Measurements from ENCODE around the gene AUH. TPM values are rescaled to one million over a fixed set of nuclear protein-coding genes. Genes with fewer than 3 reads are reported as not detected.

The AUH gene
- total and polyA plus RNA-seq, 9 of the 15 experiments (the other 6 are each of a cell fraction or from before 2014, with no cell fraction given) = 3.4 to 29.0 (median 10.1) TPM

- no peak for TF ChIP-seq HOMEZ (CRISPR knock-in tag; IDR thresholded peaks at IDR 0.05)
- 0 out of 4 replicates have a peak, but pooled peaks of 1 of the 2 experiments have one; percentile 17 for TF ChIP-seq ZMIZ1 (IDR thresholded peaks at IDR 0.05; ENCODE audit: low read depth in 2 of 2, low read length in 2 of 2)
- 0 out of 2 replicates have a peak, but pooled peaks have one; percentile 21 for TF ChIP-seq ZNF740 (CRISPR knock-in tag; IDR thresholded peaks at IDR 0.05)
- TF ChIP-seq ZNF740 (tag; IDR thresholded peaks at IDR 0.05) = no peak
- peak in 1 of 3 experiments; percentile 57; a peak in 1 of 6 replicates for TF ChIP-seq ZBTB11 (CRISPR knock-in tag; IDR thresholded peaks at IDR 0.05)
- no peak for TF ChIP-seq PTBP1 (IDR thresholded peaks at IDR 0.05; ENCODE audit: low read depth, low read length)
- TF ChIP-seq ERF (CRISPR knock-in tag; IDR thresholded peaks at IDR 0.05) = no peak
- TF ChIP-seq ESRRA (IDR thresholded peaks at IDR 0.05; ENCODE audit: borderline replicate concordance, low read depth) = peak; percentile 47; the same call in 1 of the 2 replicates
- peak; percentile 81 to 86 for TF ChIP-seq KDM1A (IDR thresholded peaks at IDR 0.05)
- TF ChIP-seq BACH1 (tag; IDR thresholded peaks at IDR 0.05) = peak; percentile 44; the same call in 1 of the 2 replicates
- no peak for TF ChIP-seq ZNF280B (CRISPR knock-in tag; IDR thresholded peaks at IDR 0.05)
- TF ChIP-seq KHSRP (IDR thresholded peaks at IDR 0.05) = no peak
These were observed 167.9 kb downstream of the AUH start (continued) for GRCh38 chr9:91193658-91194391.

Data from K562 (cell line).